Neural cell (in vitro differentiated cells): ENCODE data around the gene BCAT1. TPM values are rescaled to one million over a fixed set of nuclear protein-coding genes. Genes with fewer than 3 reads are reported as not detected.

ENCODE experiments used
- H2AFZ ChIP-seq: fragments of 200-600, 300-800 bp; sonication (generic), shearing (Covaris generic); 2 replicates; pipeline ENCODE4 v1.6.0; 2014; ENCODE audit warnings: low read depth, mild to moderate bottlenecking, antibody characterized with exemption, low read length, moderate library complexity
- H3F3A ChIP-seq: fragments of 200-600 bp; shearing (Covaris generic); 2 replicates; pipeline ENCODE4 v1.6.1; 2016; ENCODE audit warnings: mild to moderate bottlenecking, moderate library complexity, mixed read lengths, antibody characterized with exemption, low read length; ENCODE audit not compliant: insufficient read depth, poor library complexity, severe bottlenecking
- H3K27ac ChIP-seq: fragments of 200-600, 300-800 bp; sonication (generic), shearing (Covaris generic); 2 replicates; pipeline ENCODE4 v1.5.1; 2014; ENCODE audit warnings: mild to moderate bottlenecking, low read length, moderate library complexity
- H3K27me3 ChIP-seq: fragments of 300-800, 200-600 bp; sonication (generic), shearing (Covaris generic); 2 replicates; pipeline ENCODE4 v1.6.0; 2014; ENCODE audit warnings: mild to moderate bottlenecking, low read depth, low read length, moderate library complexity; ENCODE audit not compliant: insufficient read depth
- H3K36me3 ChIP-seq: fragments of 300-800, 200-600 bp; sonication (generic), shearing (Covaris generic); 2 replicates; pipeline ENCODE4 v1.5.1; 2014; ENCODE audit warnings: mild to moderate bottlenecking, antibody characterized with exemption, low read length, moderate library complexity; ENCODE audit not compliant: insufficient read depth
- H3K4me2 ChIP-seq: fragments of 300-800, 200-600 bp; sonication (generic), shearing (Covaris generic); 2 replicates; pipeline ENCODE4 v1.6.0; 2014; ENCODE audit warnings: mild to moderate bottlenecking, low read length
- H3K4me3 ChIP-seq: fragments of 300-800, 200-600 bp; sonication (generic), shearing (Covaris generic); 2 replicates; pipeline ENCODE4 v1.5.1; 2014; ENCODE audit warnings: mild to moderate bottlenecking, low read length, moderate library complexity
- H3K79me2 ChIP-seq: fragments of 200-600 bp; shearing (Covaris generic); replicated peaks from 2 replicates; pipeline ENCODE4 v1.6.0; 2014; ENCODE audit warnings: mild to moderate bottlenecking, low read length, moderate library complexity; ENCODE audit not compliant: insufficient read depth
- H3K9ac ChIP-seq: fragments of 300-800, 200-600 bp; sonication (generic), shearing (Covaris generic); 2 replicates; pipeline ENCODE4 v1.6.1; 2016; ENCODE audit warnings: mild to moderate bottlenecking, low read length, mixed read lengths
- H3K9me2 ChIP-seq: fragments of 200-600 bp; shearing (Covaris generic); 2 replicates; pipeline ENCODE4 v1.6.1; 2016; ENCODE audit warnings: mild to moderate bottlenecking, low read length, mixed read lengths; ENCODE audit not compliant: insufficient read depth
- H3K9me3 ChIP-seq: fragments of 200-600, 300-800 bp; sonication (generic), shearing (Covaris generic); 2 replicates; pipeline ENCODE4 v1.6.1; 2016; ENCODE audit warnings: mild to moderate bottlenecking, mixed run types, low read length, moderate library complexity, mixed read lengths
- H4K20me1 ChIP-seq: fragments of 200-600 bp; shearing (Covaris generic); 2 replicates; pipeline ENCODE4 v1.6.1; 2016; ENCODE audit warnings: mild to moderate bottlenecking, mixed run types; ENCODE audit not compliant: insufficient read depth
- CTCF ChIP-seq: fragments of 450-650 bp; IDR thresholded peaks from 2 replicates; pipeline ENCODE4 v1.5.1; 2014; ENCODE audit warnings: antibody characterized with exemption, mild to moderate bottlenecking, moderate library complexity; ENCODE audit not compliant: poor library complexity, severe bottlenecking
- EP300 ChIP-seq: fragments of 450-650 bp; conservative IDR thresholded peaks from 2 replicates; pipeline ENCODE4 v1.6.1; 2014; ENCODE audit warnings: antibody characterized with exemption, mild to moderate bottlenecking, moderate library complexity; ENCODE audit not compliant: poor library complexity, severe bottlenecking
- EZH2 ChIP-seq: fragments of 200-600, 300-800 bp; shearing (Covaris generic), sonication (generic); IDR thresholded peaks from 2 replicates; pipeline ENCODE4 v1.6.1; 2014; ENCODE audit warnings: antibody characterized with exemption, low read length, borderline replicate concordance, mild to moderate bottlenecking; ENCODE audit not compliant: insufficient read depth, poor library complexity, severe bottlenecking
- MXI1 ChIP-seq: fragments of 450-650 bp; conservative IDR thresholded peaks from 2 replicates; pipeline ENCODE4 v1.6.1; 2014; ENCODE audit warnings: antibody characterized with exemption, mild to moderate bottlenecking; ENCODE audit not compliant: poor library complexity, severe bottlenecking
- POLR2AphosphoS5 ChIP-seq: IDR thresholded peaks from 2 replicates; pipeline ENCODE4 v1.6.1; 2012
- RAD21 ChIP-seq: fragments of 450-650 bp; conservative IDR thresholded peaks from 2 replicates; pipeline ENCODE4 v1.6.1; 2014; ENCODE audit warnings: antibody characterized with exemption, mild to moderate bottlenecking, moderate library complexity
- REST ChIP-seq: IDR thresholded peaks from 2 replicates; pipeline ENCODE4 v1.6.1; 2012; ENCODE audit warnings: borderline replicate concordance
- SMC3 ChIP-seq: fragments of 450-650 bp; conservative IDR thresholded peaks from 2 replicates; pipeline ENCODE4 v1.6.1; 2014; ENCODE audit warnings: antibody characterized with exemption, mild to moderate bottlenecking, moderate library complexity; ENCODE audit not compliant: poor library complexity
- TAF1 ChIP-seq: IDR thresholded peaks from 2 replicates; pipeline ENCODE4 v1.6.1; 2012; ENCODE audit warnings: low read depth
- polyA plus RNA-seq: library from polyadenylated mRNA; depleted of rRNA; stranded (reverse); fragments of >200 nt; gene quantifications from 2 replicates; pipeline ENCODE4 v1.2.3, GENCODE V29; 2014

Gene BCAT1
- polyA plus RNA-seq, 1 donor from 2014 or later = 31.3 TPM

- Histone ChIP-seq H3K9me2 (no peaks in the 10 kb centered on the region), H3K79me2 (no peaks in the 10 kb centered on the region), H2AFZ (no peak overlapping the region), H4K20me1 (no peaks in the 10 kb centered on the region), H3K36me3 (peaks cover 11% of the 10 kb centered on the region), H3K9ac (no peak overlapping the region), H3K4me3 (no peak overlapping the region), H3K9me3 (no peaks in the 10 kb centered on the region), H3F3A (no peaks in the 10 kb centered on the region), H3K27me3 (no peaks in the 10 kb centered on the region), H3K4me2 (no peak overlapping the region), H3K27ac (no peak overlapping the region)
- TF ChIP-seq REST (no peak), EP300 (no peak), SMC3 (no peak), MXI1 (no peak), EZH2 (no peak), TAF1 (no peak), CTCF (no peak), RAD21 (no peak), POLR2AphosphoS5 (no peak)
Measured at GRCh38 chr12:24881227-24881626, 67.7 kb downstream of the BCAT1 start.

GRCh38 chr12:24880732-24881131, 68.2 kb downstream of the BCAT1 start:
- H3K9me2 ChIP-seq = no peaks in the 10 kb centered on the region
- H3K4me2 ChIP-seq = no peak overlapping the region
- no peaks in the 10 kb centered on the region for H3K9me3 ChIP-seq
- H3K4me3 ChIP-seq = no peak overlapping the region
- H3K36me3 ChIP-seq = peaks cover 11% of the 10 kb centered on the region
- H3K9ac ChIP-seq = no peak overlapping the region
- no peaks in the 10 kb centered on the region for H3F3A ChIP-seq
- no peaks in the 10 kb centered on the region for H3K79me2 ChIP-seq
- no peak overlapping the region for H3K27ac ChIP-seq
- TF ChIP-seq REST (no peak), SMC3 (no peak), CTCF (no peak), POLR2AphosphoS5 (no peak), MXI1 (no peak), TAF1 (no peak), RAD21 (no peak), EP300 (no peak), EZH2 (no peak)
- no peaks in the 10 kb centered on the region for H4K20me1 ChIP-seq
- H2AFZ ChIP-seq = no peak overlapping the region
- no peaks in the 10 kb centered on the region for H3K27me3 ChIP-seq
